HEK293 (cell line): ENCODE data around the gene HIRIP3.

Experiments used
- FEZF1 ChIP-seq: fragments of 450-650 bp; formaldehyde crosslinking; IDR thresholded peaks from 2 replicates; pipeline ENCODE4 v1.5.1; 2016; ENCODE audit warnings: missing biosample characterization, missing genetic modification characterization
- GLI4 ChIP-seq: fragments of 450-650 bp; formaldehyde crosslinking; IDR thresholded peaks from 2 replicates; pipeline ENCODE4 v1.5.1; 2016; ENCODE audit warnings: missing biosample characterization, missing genetic modification characterization
- GLIS1 ChIP-seq: fragments of 450-650 bp; formaldehyde crosslinking; IDR thresholded peaks from 2 replicates; pipeline ENCODE4 v1.5.1; 2016; ENCODE audit warnings: missing biosample characterization, missing genetic modification characterization
- KLF9 ChIP-seq: fragments of 450-650 bp; formaldehyde crosslinking; IDR thresholded peaks from 2 replicates; pipeline ENCODE4 v1.5.1; 2016; ENCODE audit warnings: missing biosample characterization, missing genetic modification characterization, low read depth
- MYNN ChIP-seq: fragments of 450-650 bp; formaldehyde crosslinking; IDR thresholded peaks from 2 replicates; pipeline ENCODE4 v1.5.1; 2016; ENCODE audit warnings: missing biosample characterization, missing genetic modification characterization, borderline replicate concordance
- OVOL3 ChIP-seq: fragments of 450-650 bp; formaldehyde crosslinking; IDR thresholded peaks from 2 replicates; pipeline ENCODE4 v1.5.1; 2016; ENCODE audit warnings: missing biosample characterization, missing genetic modification characterization
- PRDM1 ChIP-seq: fragments of 450-650 bp; formaldehyde crosslinking; IDR thresholded peaks from 2 replicates; pipeline ENCODE4; 2016; ENCODE audit warnings: missing biosample characterization, missing genetic modification characterization
- SP2 ChIP-seq: fragments of 450-650 bp; formaldehyde crosslinking; IDR thresholded peaks from 2 replicates; pipeline ENCODE4 v1.5.1; 2016; ENCODE audit warnings: missing biosample characterization, missing genetic modification characterization
- ZBTB17 ChIP-seq: fragments of 450-650 bp; formaldehyde crosslinking; IDR thresholded peaks from 2 replicates; pipeline ENCODE4 v1.5.1; 2016; ENCODE audit warnings: missing biosample characterization, missing genetic modification characterization
- ZEB2 ChIP-seq: fragments of 450-650 bp; formaldehyde crosslinking; IDR thresholded peaks from 2 replicates; pipeline ENCODE4 v1.5.1; 2016; ENCODE audit warnings: missing biosample characterization, missing genetic modification characterization
- ZFP3 ChIP-seq: fragments of 450-650 bp; formaldehyde crosslinking; IDR thresholded peaks from 2 replicates; pipeline ENCODE4 v1.5.1; 2016; ENCODE audit warnings: low read depth, missing biosample characterization, missing genetic modification characterization
- ZNF155 ChIP-seq: fragments of 450-650 bp; formaldehyde crosslinking; IDR thresholded peaks from 2 replicates; pipeline ENCODE4 v1.5.1; 2016; ENCODE audit warnings: missing biosample characterization, missing genetic modification characterization
- ZNF211 ChIP-seq: fragments of 450-650 bp; formaldehyde crosslinking; IDR thresholded peaks from 2 replicates; pipeline ENCODE4 v1.5.1; 2016; ENCODE audit warnings: low read depth, missing biosample characterization, missing genetic modification characterization
- ZNF23 ChIP-seq: fragments of 450-650 bp; formaldehyde crosslinking; IDR thresholded peaks from 2 replicates; pipeline ENCODE4 v1.5.1; 2016; ENCODE audit warnings: missing biosample characterization, missing genetic modification characterization, borderline replicate concordance
- ZNF37A ChIP-seq: fragments of 450-650 bp; IDR thresholded peaks from 2 replicates; pipeline ENCODE4 v1.5.1; 2018; ENCODE audit warnings: missing biosample characterization, missing genetic modification characterization
- ZNF394 ChIP-seq: fragments of 450-650 bp; formaldehyde crosslinking; IDR thresholded peaks from 2 replicates; pipeline ENCODE4 v1.5.1; 2016; ENCODE audit warnings: missing biosample characterization, missing genetic modification characterization, mild to moderate bottlenecking, moderate library complexity, borderline replicate concordance
- ZNF426 ChIP-seq: fragments of 450-650 bp; formaldehyde crosslinking; IDR thresholded peaks from 2 replicates; pipeline ENCODE4 v1.5.1; 2017; ENCODE audit warnings: missing biosample characterization, missing genetic modification characterization, mild to moderate bottlenecking, inconsistent platforms, moderate library complexity
- ZNF501 ChIP-seq: fragments of 450-650 bp; formaldehyde crosslinking; IDR thresholded peaks from 2 replicates; pipeline ENCODE4 v1.5.1; 2016; ENCODE audit warnings: missing biosample characterization, missing genetic modification characterization
- ZNF510 ChIP-seq: fragments of 450-650 bp; formaldehyde crosslinking; IDR thresholded peaks from 2 replicates; pipeline ENCODE4 v1.5.1; 2018; ENCODE audit warnings: mild to moderate bottlenecking, missing genetic modification characterization, missing biosample characterization; ENCODE audit not compliant: insufficient replicate concordance
- ZNF560 ChIP-seq: fragments of 450-650 bp; formaldehyde crosslinking; IDR thresholded peaks from 2 replicates; pipeline ENCODE4 v1.5.1; 2017; ENCODE audit warnings: missing biosample characterization, missing genetic modification characterization, borderline replicate concordance
- ZNF571 ChIP-seq: fragments of 450-650 bp; formaldehyde crosslinking; IDR thresholded peaks from 2 replicates; pipeline ENCODE4 v1.5.0; 2017; ENCODE audit warnings: missing biosample characterization, missing genetic modification characterization
- ZNF623 ChIP-seq: fragments of 450-650 bp; formaldehyde crosslinking; IDR thresholded peaks from 2 replicates; pipeline ENCODE4 v1.5.1; 2016; ENCODE audit warnings: missing biosample characterization, missing genetic modification characterization
- ZNF670 ChIP-seq: fragments of 450-650 bp; formaldehyde crosslinking; IDR thresholded peaks from 2 replicates; pipeline ENCODE4 v1.5.1; 2016; ENCODE audit warnings: missing biosample characterization, missing genetic modification characterization, low read depth
- ZNF677 ChIP-seq: fragments of 450-650 bp; IDR thresholded peaks from 2 replicates; pipeline ENCODE4 v1.5.0; 2018; ENCODE audit warnings: missing biosample characterization, mild to moderate bottlenecking, missing genetic modification characterization, moderate library complexity
- ZNF792 ChIP-seq: fragments of 450-650 bp; formaldehyde crosslinking; IDR thresholded peaks from 2 replicates; pipeline ENCODE4 v1.5.1; 2016; ENCODE audit warnings: missing biosample characterization, missing genetic modification characterization
- TF ChIP-seq, protein P1 (sequence below): fragments of 450-650 bp; formaldehyde crosslinking; IDR thresholded peaks from 2 replicates; pipeline ENCODE4 v1.5.1; 2016; ENCODE audit warnings: missing biosample characterization, missing genetic modification characterization
- TF ChIP-seq, protein P2 (sequence below): fragments of 450-650 bp; formaldehyde crosslinking; IDR thresholded peaks from 2 replicates; pipeline ENCODE4 v1.5.1; 2016; ENCODE audit warnings: missing biosample characterization, missing genetic modification characterization
- TF ChIP-seq, protein P3 (sequence below): fragments of 450-650 bp; formaldehyde crosslinking; IDR thresholded peaks from 2 replicates; pipeline ENCODE4 v1.5.1; 2016; ENCODE audit warnings: missing biosample characterization, missing genetic modification characterization, borderline replicate concordance
- TF ChIP-seq, protein P4 (sequence below): fragments of 450-650 bp; formaldehyde crosslinking; IDR thresholded peaks from 2 replicates; pipeline ENCODE4 v1.5.1; 2016; ENCODE audit warnings: missing biosample characterization, missing genetic modification characterization
- TF ChIP-seq, protein P5 (sequence below): fragments of 450-650 bp; formaldehyde crosslinking; IDR thresholded peaks from 2 replicates; pipeline ENCODE4 v1.5.1; 2017; ENCODE audit warnings: missing biosample characterization, mild to moderate bottlenecking, missing genetic modification characterization, moderate library complexity

The HIRIP3 gene

DNA sequence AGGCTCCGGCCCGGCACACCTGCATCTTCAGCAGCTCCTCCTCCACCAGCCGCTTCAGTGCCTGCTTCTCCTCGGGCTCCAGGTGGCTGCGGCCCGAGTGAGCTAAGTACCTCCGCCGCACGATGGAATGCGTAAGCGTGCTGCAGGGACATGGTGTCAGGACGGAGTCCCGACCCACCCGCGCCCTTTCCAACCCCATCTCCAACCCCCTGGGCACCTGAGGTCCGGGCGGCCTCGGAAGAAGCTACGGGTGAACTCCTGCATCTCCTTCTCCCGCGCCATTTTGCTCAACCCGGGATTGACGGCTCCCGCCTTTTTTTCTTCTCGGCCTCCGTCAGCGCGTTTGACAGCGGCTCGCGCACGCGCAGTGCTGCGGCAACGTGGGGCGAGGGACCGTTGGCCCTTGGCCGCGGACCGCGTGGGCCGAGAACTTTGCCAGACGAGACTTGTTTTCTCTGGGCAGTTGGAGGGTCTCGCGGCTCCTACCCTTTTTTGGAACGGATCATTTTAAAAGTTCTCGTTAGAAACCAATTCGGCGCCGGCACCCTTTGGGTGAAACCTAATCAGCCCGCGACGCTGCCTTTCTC is at the start of gene HIRIP3 (continued):
- TF ChIP-seq, protein P1, sequence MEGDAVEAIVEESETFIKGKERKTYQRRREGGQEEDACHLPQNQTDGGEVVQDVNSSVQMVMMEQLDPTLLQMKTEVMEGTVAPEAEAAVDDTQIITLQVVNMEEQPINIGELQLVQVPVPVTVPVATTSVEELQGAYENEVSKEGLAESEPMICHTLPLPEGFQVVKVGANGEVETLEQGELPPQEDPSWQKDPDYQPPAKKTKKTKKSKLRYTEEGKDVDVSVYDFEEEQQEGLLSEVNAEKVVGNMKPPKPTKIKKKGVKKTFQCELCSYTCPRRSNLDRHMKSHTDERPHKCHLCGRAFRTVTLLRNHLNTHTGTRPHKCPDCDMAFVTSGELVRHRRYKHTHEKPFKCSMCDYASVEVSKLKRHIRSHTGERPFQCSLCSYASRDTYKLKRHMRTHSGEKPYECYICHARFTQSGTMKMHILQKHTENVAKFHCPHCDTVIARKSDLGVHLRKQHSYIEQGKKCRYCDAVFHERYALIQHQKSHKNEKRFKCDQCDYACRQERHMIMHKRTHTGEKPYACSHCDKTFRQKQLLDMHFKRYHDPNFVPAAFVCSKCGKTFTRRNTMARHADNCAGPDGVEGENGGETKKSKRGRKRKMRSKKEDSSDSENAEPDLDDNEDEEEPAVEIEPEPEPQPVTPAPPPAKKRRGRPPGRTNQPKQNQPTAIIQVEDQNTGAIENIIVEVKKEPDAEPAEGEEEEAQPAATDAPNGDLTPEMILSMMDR (tag by site-specific recombination) = no peak
- TF ChIP-seq ZNF211 = no peak
- TF ChIP-seq ZNF426 (tag by site-specific recombination) = no peak
- no peak for TF ChIP-seq ZNF560
- TF ChIP-seq GLIS1 = peak; percentile 92
- TF ChIP-seq, protein P2, sequence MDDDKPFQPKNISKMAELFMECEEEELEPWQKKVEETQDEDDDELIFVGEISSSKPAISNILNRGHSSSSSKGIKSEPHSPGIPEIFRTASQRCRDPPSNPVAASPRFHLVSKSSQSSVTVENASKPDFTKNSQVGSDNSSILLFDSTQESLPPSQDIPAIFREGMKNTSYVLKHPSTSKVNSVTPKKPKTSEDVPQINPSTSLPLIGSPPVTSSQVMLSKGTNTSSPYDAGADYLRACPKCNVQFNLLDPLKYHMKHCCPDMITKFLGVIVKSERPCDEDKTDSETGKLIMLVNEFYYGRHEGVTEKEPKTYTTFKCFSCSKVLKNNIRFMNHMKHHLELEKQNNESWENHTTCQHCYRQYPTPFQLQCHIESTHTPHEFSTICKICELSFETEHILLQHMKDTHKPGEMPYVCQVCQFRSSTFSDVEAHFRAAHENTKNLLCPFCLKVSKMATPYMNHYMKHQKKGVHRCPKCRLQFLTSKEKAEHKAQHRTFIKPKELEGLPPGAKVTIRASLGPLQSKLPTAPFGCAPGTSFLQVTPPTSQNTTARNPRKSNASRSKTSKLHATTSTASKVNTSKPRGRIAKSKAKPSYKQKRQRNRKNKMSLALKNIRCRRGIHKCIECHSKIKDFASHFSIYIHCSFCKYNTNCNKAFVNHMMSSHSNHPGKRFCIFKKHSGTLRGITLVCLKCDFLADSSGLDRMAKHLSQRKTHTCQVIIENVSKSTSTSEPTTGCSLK = no peak
- TF ChIP-seq PRDM1 (tag by site-specific recombination) = no peak
- peak; percentile 42; the same call in 1 of the 2 replicates for TF ChIP-seq ZNF623 (tag by site-specific recombination)
- peak; percentile 87 for TF ChIP-seq ZEB2 (tag by site-specific recombination)
- no peak for TF ChIP-seq MYNN (tag by site-specific recombination)
- TF ChIP-seq ZBTB17 (tag by site-specific recombination) = peak; percentile 69
- TF ChIP-seq ZNF510 = no peak
- TF ChIP-seq ZNF37A (tag by site-specific recombination) = no peak
- no peak for TF ChIP-seq ZNF571 (tag by site-specific recombination)
- TF ChIP-seq, protein P3, sequence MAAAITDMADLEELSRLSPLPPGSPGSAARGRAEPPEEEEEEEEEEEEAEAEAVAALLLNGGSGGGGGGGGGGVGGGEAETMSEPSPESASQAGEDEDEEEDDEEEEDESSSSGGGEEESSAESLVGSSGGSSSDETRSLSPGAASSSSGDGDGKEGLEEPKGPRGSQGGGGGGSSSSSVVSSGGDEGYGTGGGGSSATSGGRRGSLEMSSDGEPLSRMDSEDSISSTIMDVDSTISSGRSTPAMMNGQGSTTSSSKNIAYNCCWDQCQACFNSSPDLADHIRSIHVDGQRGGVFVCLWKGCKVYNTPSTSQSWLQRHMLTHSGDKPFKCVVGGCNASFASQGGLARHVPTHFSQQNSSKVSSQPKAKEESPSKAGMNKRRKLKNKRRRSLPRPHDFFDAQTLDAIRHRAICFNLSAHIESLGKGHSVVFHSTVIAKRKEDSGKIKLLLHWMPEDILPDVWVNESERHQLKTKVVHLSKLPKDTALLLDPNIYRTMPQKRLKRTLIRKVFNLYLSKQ = no peak
- peak; percentile 68; the same call in 1 of the 2 replicates for TF ChIP-seq GLI4
- TF ChIP-seq, protein P4, sequence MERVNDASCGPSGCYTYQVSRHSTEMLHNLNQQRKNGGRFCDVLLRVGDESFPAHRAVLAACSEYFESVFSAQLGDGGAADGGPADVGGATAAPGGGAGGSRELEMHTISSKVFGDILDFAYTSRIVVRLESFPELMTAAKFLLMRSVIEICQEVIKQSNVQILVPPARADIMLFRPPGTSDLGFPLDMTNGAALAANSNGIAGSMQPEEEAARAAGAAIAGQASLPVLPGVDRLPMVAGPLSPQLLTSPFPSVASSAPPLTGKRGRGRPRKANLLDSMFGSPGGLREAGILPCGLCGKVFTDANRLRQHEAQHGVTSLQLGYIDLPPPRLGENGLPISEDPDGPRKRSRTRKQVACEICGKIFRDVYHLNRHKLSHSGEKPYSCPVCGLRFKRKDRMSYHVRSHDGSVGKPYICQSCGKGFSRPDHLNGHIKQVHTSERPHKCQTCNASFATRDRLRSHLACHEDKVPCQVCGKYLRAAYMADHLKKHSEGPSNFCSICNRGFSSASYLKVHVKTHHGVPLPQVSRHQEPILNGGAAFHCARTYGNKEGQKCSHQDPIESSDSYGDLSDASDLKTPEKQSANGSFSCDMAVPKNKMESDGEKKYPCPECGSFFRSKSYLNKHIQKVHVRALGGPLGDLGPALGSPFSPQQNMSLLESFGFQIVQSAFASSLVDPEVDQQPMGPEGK (tag by site-specific recombination) = peak; percentile 78
- no peak for TF ChIP-seq ZNF23 (tag by site-specific recombination)
- TF ChIP-seq OVOL3 (tag by site-specific recombination) = peak; percentile 7; the same call in 1 of the 2 replicates
- no peak for TF ChIP-seq ZNF670 (tag by site-specific recombination)
- TF ChIP-seq ZNF155 = no peak
- TF ChIP-seq, protein P5, sequence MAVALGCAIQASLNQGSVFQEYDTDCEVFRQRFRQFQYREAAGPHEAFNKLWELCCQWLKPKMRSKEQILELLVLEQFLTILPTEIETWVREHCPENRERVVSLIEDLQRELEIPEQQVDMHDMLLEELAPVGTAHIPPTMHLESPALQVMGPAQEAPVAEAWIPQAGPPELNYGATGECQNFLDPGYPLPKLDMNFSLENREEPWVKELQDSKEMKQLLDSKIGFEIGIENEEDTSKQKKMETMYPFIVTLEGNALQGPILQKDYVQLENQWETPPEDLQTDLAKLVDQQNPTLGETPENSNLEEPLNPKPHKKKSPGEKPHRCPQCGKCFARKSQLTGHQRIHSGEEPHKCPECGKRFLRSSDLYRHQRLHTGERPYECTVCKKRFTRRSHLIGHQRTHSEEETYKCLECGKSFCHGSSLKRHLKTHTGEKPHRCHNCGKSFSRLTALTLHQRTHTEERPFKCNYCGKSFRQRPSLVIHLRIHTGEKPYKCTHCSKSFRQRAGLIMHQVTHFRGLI (tag by site-specific recombination) = peak; percentile 22; the same call in 1 of the 2 replicates
- TF ChIP-seq ZNF792 = 0 out of 2 replicates have a peak, but pooled peaks have one; percentile 61
- TF ChIP-seq FEZF1 (tag by site-specific recombination) = 0 out of 2 replicates have a peak, but pooled peaks have one; percentile 9
- no peak for TF ChIP-seq ZFP3 (tag by site-specific recombination)
- peak; percentile 75 for TF ChIP-seq KLF9
- TF ChIP-seq ZNF677 (tag by site-specific recombination) = no peak
- peak; percentile 100 for TF ChIP-seq ZNF394 (tag by site-specific recombination)
- peak; percentile 77 for TF ChIP-seq SP2 (tag by site-specific recombination)
- TF ChIP-seq ZNF501 (tag by site-specific recombination) = peak; percentile 91
